Activated naive CD4-positive, alpha-beta T cell treated with anti-CD3 and anti-CD28 coated beads, Interleukin-2, amount 50 U/mL, for 24 hours (primary cell): ENCODE results near the gene TNP1.

ENCODE experiments used
- H3K27ac Mint-ChIP-seq: one replicate; pipeline ENCODE4 v1.8.0; 2021; ENCODE audit warnings: mild to moderate bottlenecking, mixed read lengths
- H3K27me3 Mint-ChIP-seq: one replicate; pipeline ENCODE4 v1.8.0; 2021; ENCODE audit warnings: mixed read lengths
- H3K36me3 Mint-ChIP-seq: one replicate; pipeline ENCODE4 v1.8.0; 2021; ENCODE audit warnings: mixed read lengths
- H3K4me1 Mint-ChIP-seq: one replicate; pipeline ENCODE4 v1.8.0; 2021; ENCODE audit warnings: mixed read lengths
- H3K4me3 Mint-ChIP-seq: one replicate; pipeline ENCODE4 v1.8.0; 2021; ENCODE audit warnings: mild to moderate bottlenecking, mixed read lengths
- H3K9me3 Mint-ChIP-seq: one replicate; pipeline ENCODE4 v1.8.0; 2021; ENCODE audit warnings: mixed read lengths

TNP1 gene

GRCh38 chr2:216881411-216881810, 21.5 kb upstream of the TNP1 start:
- Mint-ChIP-seq H3K36me3 (no peaks in the 10 kb centered on the region), H3K27ac (no peak overlapping the region), H3K9me3 (no peaks in the 10 kb centered on the region), H3K4me3 (no peak overlapping the region), H3K4me1 (peaks cover 7% of the 10 kb centered on the region), H3K27me3 (no peaks in the 10 kb centered on the region)

GRCh38 chr2:216880509-216881184, 20.8 kb upstream of the TNP1 start:
- H3K4me3 Mint-ChIP-seq: no peak overlapping the region
- H3K4me1 Mint-ChIP-seq: peaks cover 7% of the 10 kb centered on the region
- no peaks in the 10 kb centered on the region for H3K27me3 Mint-ChIP-seq
- H3K27ac Mint-ChIP-seq: no peak overlapping the region
- no peaks in the 10 kb centered on the region for H3K36me3 Mint-ChIP-seq
- H3K9me3 Mint-ChIP-seq: no peaks in the 10 kb centered on the region

- Mint-ChIP-seq H3K36me3 (no peaks in the 10 kb centered on the region), H3K9me3 (no peaks in the 10 kb centered on the region), H3K27ac (no peak overlapping the region), H3K27me3 (no peaks in the 10 kb centered on the region), H3K4me3 (no peak overlapping the region), H3K4me1 (peaks cover 7% of the 10 kb centered on the region)
Observed at GRCh38 chr2:216879727-216880508, 20.1 kb upstream of the TNP1 start.

- no peaks in the 10 kb centered on the region for H3K27me3 Mint-ChIP-seq
- H3K27ac Mint-ChIP-seq: no peak overlapping the region
- H3K4me3 Mint-ChIP-seq: no peak overlapping the region
- no peaks in the 10 kb centered on the region for H3K36me3 Mint-ChIP-seq
- H3K4me1 Mint-ChIP-seq: peaks cover 7% of the 10 kb centered on the region
- no peaks in the 10 kb centered on the region for H3K9me3 Mint-ChIP-seq
Observed at GRCh38 chr2:216878072-216878471, 18.2 kb upstream of the TNP1 start.

GRCh38 chr2:216877085-216877484, 17.2 kb upstream of the TNP1 start:
- no peaks in the 10 kb centered on the region for H3K36me3 Mint-ChIP-seq
- no peaks in the 10 kb centered on the region for H3K27me3 Mint-ChIP-seq
- H3K4me3 Mint-ChIP-seq: no peak overlapping the region
- H3K27ac Mint-ChIP-seq: no peak overlapping the region
- H3K4me1 Mint-ChIP-seq: peaks cover 7% of the 10 kb centered on the region
- no peaks in the 10 kb centered on the region for H3K9me3 Mint-ChIP-seq

- no peaks in the 10 kb centered on the region for H3K36me3 Mint-ChIP-seq
- H3K27me3 Mint-ChIP-seq: no peaks in the 10 kb centered on the region
- no peak overlapping the region for H3K4me3 Mint-ChIP-seq
- peaks cover 7% of the 10 kb centered on the region for H3K4me1 Mint-ChIP-seq
- H3K27ac Mint-ChIP-seq: no peak overlapping the region
- H3K9me3 Mint-ChIP-seq: no peaks in the 10 kb centered on the region
Observed at GRCh38 chr2:216875862-216876261, 16.0 kb upstream of the TNP1 start.

- Mint-ChIP-seq H3K4me3 (no peak overlapping the region), H3K27me3 (no peaks in the 10 kb centered on the region), H3K9me3 (no peaks in the 10 kb centered on the region), H3K27ac (no peak overlapping the region), H3K4me1 (no peaks in the 10 kb centered on the region), H3K36me3 (no peaks in the 10 kb centered on the region)
Observed at GRCh38 chr2:216873573-216873972, 13.7 kb upstream of the TNP1 start.

GRCh38 chr2:216872624-216873023, 12.8 kb upstream of the TNP1 start:
- H3K27ac Mint-ChIP-seq: no peak overlapping the region
- H3K27me3 Mint-ChIP-seq: no peaks in the 10 kb centered on the region
- no peaks in the 10 kb centered on the region for H3K36me3 Mint-ChIP-seq
- H3K4me3 Mint-ChIP-seq: no peak overlapping the region
- H3K9me3 Mint-ChIP-seq: no peaks in the 10 kb centered on the region
- H3K4me1 Mint-ChIP-seq: no peaks in the 10 kb centered on the region

GRCh38 chr2:216872040-216872439, 12.2 kb upstream of the TNP1 start:
- no peak overlapping the region for H3K27ac Mint-ChIP-seq
- no peaks in the 10 kb centered on the region for H3K4me1 Mint-ChIP-seq
- H3K9me3 Mint-ChIP-seq: no peaks in the 10 kb centered on the region
- H3K27me3 Mint-ChIP-seq: no peaks in the 10 kb centered on the region
- H3K4me3 Mint-ChIP-seq: no peak overlapping the region
- no peaks in the 10 kb centered on the region for H3K36me3 Mint-ChIP-seq

- H3K27me3 Mint-ChIP-seq: no peaks in the 10 kb centered on the region
- H3K4me3 Mint-ChIP-seq: no peak overlapping the region
- no peaks in the 10 kb centered on the region for H3K9me3 Mint-ChIP-seq
- H3K36me3 Mint-ChIP-seq: no peaks in the 10 kb centered on the region
- H3K4me1 Mint-ChIP-seq: peaks cover 3% of the 10 kb centered on the region
- H3K27ac Mint-ChIP-seq: no peak overlapping the region
Observed at GRCh38 chr2:216871333-216871934, 11.6 kb upstream of the TNP1 start.

GRCh38 chr2:216870508-216871332, 10.9 kb upstream of the TNP1 start:
- Mint-ChIP-seq H3K27ac (no peak overlapping the region), H3K4me3 (no peak overlapping the region), H3K27me3 (no peaks in the 10 kb centered on the region), H3K4me1 (peaks cover 8% of the 10 kb centered on the region), H3K36me3 (no peaks in the 10 kb centered on the region), H3K9me3 (no peaks in the 10 kb centered on the region)

- H3K4me1 Mint-ChIP-seq: peaks cover 8% of the 10 kb centered on the region
- no peaks in the 10 kb centered on the region for H3K27me3 Mint-ChIP-seq
- no peaks in the 10 kb centered on the region for H3K36me3 Mint-ChIP-seq
- no peaks in the 10 kb centered on the region for H3K9me3 Mint-ChIP-seq
- no peak overlapping the region for H3K27ac Mint-ChIP-seq
- no peak overlapping the region for H3K4me3 Mint-ChIP-seq
Observed at GRCh38 chr2:216866515-216867095, 6.7 kb upstream of the TNP1 start.

GRCh38 chr2:216865658-216866057, 5.8 kb upstream of the TNP1 start:
- Mint-ChIP-seq H3K4me3 (no peak overlapping the region), H3K9me3 (no peaks in the 10 kb centered on the region), H3K27ac (no peak overlapping the region), H3K27me3 (no peaks in the 10 kb centered on the region), H3K4me1 (peaks cover 8% of the 10 kb centered on the region), H3K36me3 (no peaks in the 10 kb centered on the region)

- Mint-ChIP-seq H3K27ac (no peak overlapping the region), H3K4me3 (no peak overlapping the region), H3K9me3 (no peaks in the 10 kb centered on the region), H3K4me1 (peaks cover 8% of the 10 kb centered on the region), H3K27me3 (no peaks in the 10 kb centered on the region), H3K36me3 (no peaks in the 10 kb centered on the region)
Observed at GRCh38 chr2:216863946-216864345, 4.1 kb upstream of the TNP1 start.

- H3K36me3 Mint-ChIP-seq: no peaks in the 10 kb centered on the region
- H3K27ac Mint-ChIP-seq: no peak overlapping the region
- H3K4me1 Mint-ChIP-seq: peaks cover 18% of the 10 kb centered on the region
- no peaks in the 10 kb centered on the region for H3K9me3 Mint-ChIP-seq
- no peaks in the 10 kb centered on the region for H3K27me3 Mint-ChIP-seq
- H3K4me3 Mint-ChIP-seq: no peak overlapping the region
Observed at GRCh38 chr2:216862628-216863398, 2.9 kb upstream of the TNP1 start.
